Uterus (tissue), 4 donors: Measurements from ENCODE around the gene PGLYRP2. TPM values are rescaled to one million over a fixed set of nuclear protein-coding genes. Genes with fewer than 3 reads are reported as not detected.

ENCODE experiments used
- DNase-seq, 2 donors: peaks; one replicate each; pipeline ENCODE4 v3.0.0-alpha.2; 2019 to 2020
- H3K27ac ChIP-seq, 2 donors: fragments of 200-600 bp; sonication (generic); 1 replicate in 1 of 2; 2 replicates in 1 of 2; pipeline ENCODE4 v1.5.1; 2016 to 2018
- H3K27me3 ChIP-seq, 2 donors: fragments of 200-600 bp; sonication (generic); one replicate each; pipeline ENCODE4 v1.5.1; 2018 to 2019; ENCODE audit warnings: control low read depth in 1 of 2
- H3K36me3 ChIP-seq, 2 donors: fragments of 200-600 bp; sonication (generic); one replicate each; pipeline ENCODE4 v1.5.1; 2019; ENCODE audit warnings: control low read depth in 1 of 2
- H3K4me1 ChIP-seq, 2 donors: fragments of 200-600 bp; sonication (generic); one replicate each; pipeline ENCODE4 v1.5.1; 2018 to 2019; ENCODE audit warnings: control low read depth in 1 of 2
- H3K4me3 ChIP-seq, 2 donors: fragments of 200-600 bp; sonication (generic); 1 replicate in 1 of 2; 2 replicates in 1 of 2; pipeline ENCODE4 v1.5.1; 2018 to 2019; ENCODE audit warnings: mild to moderate bottlenecking in 1 of 2
- H3K9me3 ChIP-seq, 2 donors: fragments of 200-600 bp; sonication (generic); one replicate each; pipeline ENCODE4 v1.5.1; 2019; ENCODE audit warnings: control low read depth in 1 of 2
- POLR2A ChIP-seq, 2 donors: fragments of 450-650 bp; IDR thresholded peaks; one replicate each; pipeline ENCODE4 v1.6.1; 2016; ENCODE audit warnings: antibody characterized with exemption in 2 of 2, mild to moderate bottlenecking in 1 of 2, moderate library complexity in 1 of 2
- intact Hi-C: fragments of 100-400 bp; cut with DNase I; formaldehyde crosslinking; loops from one replicate; pipeline ENCODE4 v1.15.1; 2023; ENCODE audit warnings: low total_unique reads
- total RNA-seq, 4 donors: library from RNA; depleted of rRNA in 3 of 4; stranded (reverse); fragments of >200 nt in 3 of 4; gene quantifications; one replicate each; pipeline versions ENCODE4 v1.1.0 to v1.2.4, GENCODE V29; 2014 to 2023
- TF ChIP-seq, protein P1 (sequence below), 4 experiments: fragments of 200-600 bp in 2 of 4; fragments of 450-650 bp in 2 of 4; sonication (generic) in 2 of 4; IDR thresholded peaks; one replicate each; pipeline ENCODE4 v1.5.1; 2016 to 2019; ENCODE audit warnings: antibody characterized with exemption in 4 of 4, mild to moderate bottlenecking in 2 of 4, moderate library complexity in 1 of 4
- donor health status: DM: yes; HTN: yes; CAD: no.

PGLYRP2 gene
- total RNA-seq, 4 donors from 2014 or later: not detected

DNA sequence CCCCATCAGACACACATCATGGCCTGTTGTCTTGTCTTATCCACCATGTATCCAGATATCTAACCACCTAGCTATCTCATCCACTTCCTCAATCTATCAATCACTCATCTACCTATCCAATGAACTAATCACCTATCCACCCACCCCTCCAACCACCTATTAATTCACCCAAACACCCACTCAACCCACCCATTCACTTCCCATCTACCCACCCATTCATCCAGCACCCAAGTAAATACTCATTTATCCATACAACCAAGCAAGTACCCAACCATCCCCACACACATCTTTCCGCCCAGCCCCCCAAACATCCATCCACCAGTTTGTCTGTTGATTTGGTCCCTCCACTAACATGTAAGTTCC lies 28.8 kb downstream of the PGLYRP2 start:
- intact Hi-C loops: no loop called here
- no peak for TF ChIP-seq POLR2A (IDR thresholded peaks at IDR 0.05)
- TF ChIP-seq, protein P1, sequence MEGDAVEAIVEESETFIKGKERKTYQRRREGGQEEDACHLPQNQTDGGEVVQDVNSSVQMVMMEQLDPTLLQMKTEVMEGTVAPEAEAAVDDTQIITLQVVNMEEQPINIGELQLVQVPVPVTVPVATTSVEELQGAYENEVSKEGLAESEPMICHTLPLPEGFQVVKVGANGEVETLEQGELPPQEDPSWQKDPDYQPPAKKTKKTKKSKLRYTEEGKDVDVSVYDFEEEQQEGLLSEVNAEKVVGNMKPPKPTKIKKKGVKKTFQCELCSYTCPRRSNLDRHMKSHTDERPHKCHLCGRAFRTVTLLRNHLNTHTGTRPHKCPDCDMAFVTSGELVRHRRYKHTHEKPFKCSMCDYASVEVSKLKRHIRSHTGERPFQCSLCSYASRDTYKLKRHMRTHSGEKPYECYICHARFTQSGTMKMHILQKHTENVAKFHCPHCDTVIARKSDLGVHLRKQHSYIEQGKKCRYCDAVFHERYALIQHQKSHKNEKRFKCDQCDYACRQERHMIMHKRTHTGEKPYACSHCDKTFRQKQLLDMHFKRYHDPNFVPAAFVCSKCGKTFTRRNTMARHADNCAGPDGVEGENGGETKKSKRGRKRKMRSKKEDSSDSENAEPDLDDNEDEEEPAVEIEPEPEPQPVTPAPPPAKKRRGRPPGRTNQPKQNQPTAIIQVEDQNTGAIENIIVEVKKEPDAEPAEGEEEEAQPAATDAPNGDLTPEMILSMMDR (IDR thresholded peaks at IDR 0.05): no peak
- H3K9me3 ChIP-seq: no peaks in the 10 kb centered on the region
- H3K27me3 ChIP-seq: peaks cover 0 to under 1% of the 10 kb centered on the region in 2 donors
- H3K27ac ChIP-seq: peak overlapping the region; percentile 66 to 93
- DNase-seq: no peak
- H3K4me1 ChIP-seq: peaks cover 0 to 9% of the 10 kb centered on the region in 2 donors
- H3K36me3 ChIP-seq: no peaks in the 10 kb centered on the region
- no peak overlapping the region for H3K4me3 ChIP-seq

DNA sequence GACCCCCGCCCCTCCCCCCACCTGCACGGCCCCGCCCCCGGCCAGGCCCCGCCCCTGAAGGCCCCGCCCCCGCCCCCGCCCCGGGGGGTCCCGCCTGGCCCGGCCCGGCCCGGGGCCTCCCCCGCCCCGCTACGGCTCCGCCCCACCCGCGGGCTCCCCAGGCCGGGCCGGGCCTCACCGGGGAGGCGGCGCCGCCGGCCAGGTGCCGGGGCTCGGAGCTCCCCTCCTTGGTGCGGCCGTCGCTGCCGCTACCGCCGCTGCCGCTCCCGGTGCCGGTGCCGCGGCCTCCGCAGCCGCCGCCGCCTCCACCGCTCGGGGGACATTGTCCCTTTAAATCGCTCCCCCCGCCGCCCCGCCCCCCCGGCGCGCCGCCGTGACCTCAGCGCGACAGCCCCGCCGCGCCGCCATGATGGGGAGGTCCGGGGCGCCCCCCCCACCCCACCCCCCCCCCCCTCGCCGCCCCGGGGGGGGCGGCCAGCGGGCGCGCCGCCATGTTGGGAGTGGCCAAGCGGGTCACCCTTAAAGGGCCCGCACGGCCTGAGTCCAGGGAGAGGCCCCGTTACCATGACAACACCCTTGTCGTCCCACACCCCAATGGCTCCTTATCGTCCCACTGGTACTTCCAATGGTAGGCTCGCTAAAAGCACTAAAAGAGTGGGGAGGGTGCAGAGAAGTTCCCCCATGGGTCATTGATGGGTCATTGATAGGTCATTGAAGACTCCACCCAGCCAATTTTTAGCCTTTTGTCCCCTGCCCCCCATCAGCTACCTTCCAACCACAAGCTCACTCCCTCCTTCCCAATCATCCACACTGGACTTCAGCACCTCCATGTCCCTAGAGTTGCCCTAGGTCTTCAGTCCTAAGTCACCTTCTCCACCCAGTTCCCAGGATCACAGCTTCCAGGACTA lies 29.4 kb downstream of the PGLYRP2 start, which contains the start of gene WIZ:
TSS of gene WIZ (minus strand) at position 337 of the 908 bp plus-strand sequence. CDS start 1,649 bp downstream, outside the sequence.
- Histone ChIP-seq H3K36me3 (no peaks in the 10 kb centered on the region), H3K9me3 (no peaks in the 10 kb centered on the region), H3K27me3 (no peaks in the 10 kb centered on the region), H3K4me1 (peaks cover 0 to 9% of the 10 kb centered on the region in 2 donors), H3K4me3 (peak within 1 kb of the TSS; percentile 57 to 61), H3K27ac (peak within 1 kb of the TSS; percentile 66 to 93)
- DNase-seq: peak; percentile 85 to 88
- intact Hi-C loops: no loop called here
- peak in 1 of 2 donors; percentile 52 for TF ChIP-seq POLR2A (IDR thresholded peaks at IDR 0.05)
- TF ChIP-seq, protein P1 (IDR thresholded peaks at IDR 0.05): no peak

DNA sequence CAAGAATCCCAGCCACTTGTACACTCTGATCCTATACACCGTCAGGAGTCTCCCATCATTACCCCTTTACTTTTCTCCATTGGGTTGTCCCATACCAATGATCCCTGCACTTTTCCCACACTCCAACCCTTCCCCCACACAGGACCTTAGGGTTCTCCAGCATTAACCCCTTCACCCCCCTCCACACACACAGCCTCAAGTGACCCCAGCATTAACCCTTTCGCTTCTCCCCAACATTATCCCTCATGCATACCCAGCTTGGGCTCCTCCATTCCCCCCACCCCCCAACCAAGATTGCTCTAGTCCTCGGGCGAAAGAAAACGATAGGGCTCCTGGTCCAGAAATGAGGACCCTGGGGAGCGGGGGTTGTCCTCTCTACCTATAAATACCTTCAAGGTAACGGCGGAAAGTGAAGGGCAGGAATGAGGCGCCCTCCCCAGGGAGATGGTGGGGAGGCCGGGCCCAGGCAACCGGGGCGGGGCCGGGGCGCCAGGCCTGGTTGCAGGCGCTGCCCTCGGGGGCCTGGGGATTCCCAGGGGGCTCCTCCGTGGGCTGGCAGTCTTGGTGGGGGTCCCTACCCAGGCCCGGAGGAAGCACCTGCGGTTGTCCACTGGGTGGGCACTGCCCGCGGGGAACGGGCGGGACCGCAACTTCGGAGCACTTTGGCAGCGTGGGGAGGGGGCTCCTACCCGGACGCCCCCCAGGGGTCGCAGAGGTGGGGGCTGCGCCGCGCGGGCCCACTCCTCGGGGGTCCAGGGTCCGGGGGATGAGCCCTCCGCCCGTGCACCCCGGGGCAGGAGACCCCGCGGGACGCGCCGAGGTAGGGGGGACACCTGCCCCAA lies 30.3 kb downstream of the PGLYRP2 start:
- DNase-seq: peak in 1 of 2 donors; percentile 47
- Histone ChIP-seq H3K4me3 (peak overlapping the region; percentile 57 to 61), H3K36me3 (no peaks in the 10 kb centered on the region), H3K9me3 (no peaks in the 10 kb centered on the region), H3K27me3 (no peaks in the 10 kb centered on the region), H3K4me1 (peaks cover 0 to 9% of the 10 kb centered on the region in 2 donors), H3K27ac (peak overlapping the region; percentile 66 to 93)
- intact Hi-C loops: no loop called here
- TF ChIP-seq, protein P1 (IDR thresholded peaks at IDR 0.05): no peak
- no peak for TF ChIP-seq POLR2A (IDR thresholded peaks at IDR 0.05)

DNA sequence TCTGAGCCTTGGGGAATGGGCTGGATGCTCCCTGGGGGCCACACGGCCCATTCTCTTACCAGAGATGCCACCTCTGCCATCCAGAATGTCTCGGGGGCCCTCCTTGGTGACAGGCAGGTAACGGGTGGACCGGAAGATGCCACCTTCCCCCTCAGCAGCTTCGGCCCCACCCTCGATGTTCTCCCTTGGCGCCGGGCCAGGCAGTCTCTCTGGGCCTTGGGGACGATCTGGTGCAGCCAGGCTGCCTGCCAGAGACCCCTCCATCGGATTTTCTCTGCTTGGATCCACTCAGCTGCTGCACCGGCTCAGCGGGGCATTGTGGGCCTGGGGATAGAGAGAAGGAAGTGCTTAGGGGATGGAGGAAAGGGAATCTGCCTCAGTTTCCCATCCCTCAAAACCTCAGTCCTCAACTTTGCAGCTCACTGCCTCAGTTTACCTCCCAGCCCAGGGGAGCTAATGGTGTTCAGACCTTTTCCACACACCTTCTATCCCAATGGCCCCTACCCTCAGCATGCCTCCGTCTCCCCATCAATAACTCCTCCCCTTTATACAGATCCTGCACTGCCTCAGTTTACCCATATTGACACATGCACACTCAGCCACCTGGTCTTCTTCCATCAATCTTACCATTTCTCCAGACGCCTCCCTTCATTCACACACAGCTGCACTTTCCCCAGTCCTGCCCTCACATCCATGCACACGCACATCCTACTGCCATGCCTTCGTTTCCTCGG lies 31.1 kb downstream of the PGLYRP2 start:
- Histone ChIP-seq H3K9me3 (no peaks in the 10 kb centered on the region), H3K27ac (peak overlapping the region; percentile 66 to 93), H3K4me3 (no peak overlapping the region), H3K27me3 (no peaks in the 10 kb centered on the region), H3K36me3 (no peaks in the 10 kb centered on the region), H3K4me1 (peaks cover 0 to 7% of the 10 kb centered on the region in 2 donors)
- intact Hi-C loops: no loop called here
- no peak for DNase-seq
- TF ChIP-seq POLR2A (IDR thresholded peaks at IDR 0.05): no peak
- TF ChIP-seq, protein P1 (IDR thresholded peaks at IDR 0.05): no peak
